IMR-90 (cell line): ENCODE measurements around the gene PRPF4. TPM values are rescaled to one million over a fixed set of nuclear protein-coding genes. Genes with fewer than 3 reads are reported as not detected.

Source experiments
- ATAC-seq: fragments of 200-7000 bp; cut with Tn5 transposase; 2 replicates; pipeline ENCODE4 v1.9.1; 2020; ENCODE audit warnings: low read depth, mild to moderate bottlenecking, moderate library complexity
- BruUV-seq: library from RNA; stranded (reverse); fragments of 400-500 nt; replicated peaks from 2 replicates; lab custom pipeline; 2021; lab: Mats Ljungman, UMichigan
- CTCF ChIA-PET: fragments of 300-600 bp; formaldehyde crosslinking; extraction: SDS; loops from one replicate; lab custom pipeline; 2021; ENCODE audit warnings: antibody characterized with exemption; lab: Yijun Ruan, JAX
- POLR2A ChIA-PET: fragments of 300-600 bp; sonication (Branson Sonifier 250); formaldehyde crosslinking; loops from one replicate; lab custom pipeline; 2022; ENCODE audit warnings: antibody characterized with exemption; ENCODE audit not compliant: unreplicated experiment; lab: Charles Lee
- DNase-seq: peaks from one replicate; pipeline ENCODE4 v3.0.0; 2013
- H2AFZ ChIP-seq: replicated peaks from 2 replicates; pipeline ENCODE3; 2013; ENCODE audit warnings: low read length, mild to moderate bottlenecking; ENCODE audit not compliant: poor library complexity
- H2AK5ac ChIP-seq: 2 replicates; pipeline ENCODE4 v1.6.1; 2013; ENCODE audit warnings: low read depth, low read length, inconsistent platforms
- H2AK9ac ChIP-seq: replicated peaks from 2 replicates; pipeline ENCODE3; 2013; ENCODE audit warnings: mild to moderate bottlenecking, low read depth, low read length, moderate library complexity; ENCODE audit not compliant: poor library complexity
- H2BK120ac ChIP-seq: 2 replicates; pipeline ENCODE4 v1.6.1; 2013; ENCODE audit warnings: low read depth, low read length, inconsistent platforms
- H2BK15ac ChIP-seq: 3 replicates; pipeline ENCODE4 v1.6.1; 2013; ENCODE audit warnings: low read depth, low read length, inconsistent platforms
- H2BK20ac ChIP-seq: 2 replicates; pipeline ENCODE4 v1.6.1; 2013; ENCODE audit warnings: low read depth, mild to moderate bottlenecking, inconsistent platforms, low read length, moderate library complexity
- H2BK5ac ChIP-seq: 2 replicates; pipeline ENCODE4 v1.6.1; 2013; ENCODE audit warnings: mild to moderate bottlenecking, low read depth, low read length, inconsistent platforms; ENCODE audit not compliant: poor library complexity, severe bottlenecking
- H3K14ac ChIP-seq: replicated peaks from 2 replicates; pipeline ENCODE4 v1.6.1; 2013; ENCODE audit warnings: low read depth, low read length, inconsistent platforms
- H3K18ac ChIP-seq: 2 replicates; pipeline ENCODE4 v1.6.1; 2013; ENCODE audit warnings: low read depth, low read length, control low read depth
- H3K23ac ChIP-seq: 2 replicates; pipeline ENCODE4 v1.6.1; 2013; ENCODE audit warnings: low read depth, low read length, inconsistent platforms
- H3K27ac ChIP-seq: 2 replicates; pipeline ENCODE4 v1.5.1; 2013; ENCODE audit warnings: mild to moderate bottlenecking, control low read depth, low read length; ENCODE audit not compliant: insufficient read depth
- H3K27me3 ChIP-seq: 2 replicates; pipeline ENCODE4 v1.6.1; 2013; ENCODE audit warnings: low read length; ENCODE audit not compliant: control insufficient read depth, insufficient read depth
- H3K36me3 ChIP-seq: 2 replicates; pipeline ENCODE4 v1.6.1; 2013; ENCODE audit warnings: low read length, mixed read lengths; ENCODE audit not compliant: control insufficient read depth, insufficient read depth
- H3K4ac ChIP-seq: 2 replicates; pipeline ENCODE4 v1.6.1; 2013; ENCODE audit warnings: low read depth, low read length, inconsistent platforms
- H3K4me1 ChIP-seq: 2 replicates; pipeline ENCODE4 v1.6.1; 2013; ENCODE audit warnings: low read length, mixed read lengths; ENCODE audit not compliant: control insufficient read depth, insufficient read depth
- H3K4me2 ChIP-seq: 2 replicates; pipeline ENCODE4 v1.6.1; 2013; ENCODE audit warnings: low read depth, mild to moderate bottlenecking, control low read depth, low read length, moderate library complexity
- H3K4me3 ChIP-seq: 2 replicates; pipeline ENCODE4 v1.5.1; 2013; ENCODE audit warnings: low read depth, mild to moderate bottlenecking, control low read depth, low read length, moderate library complexity; ENCODE audit not compliant: insufficient read depth
- H3K56ac ChIP-seq: 2 replicates; pipeline ENCODE4 v1.6.1; 2013; ENCODE audit warnings: low read length, inconsistent platforms; ENCODE audit not compliant: insufficient read depth; ENCODE audit errors: extremely low read depth
- H3K79me1 ChIP-seq, 2 experiments: 2 replicates each; pipeline ENCODE4 v1.6.1; 2013; ENCODE audit warnings: low read length in 2 of 2, inconsistent platforms in 1 of 2, low read depth in 1 of 2
- H3K9ac ChIP-seq: 2 replicates; pipeline ENCODE4 v1.6.1; 2013; ENCODE audit warnings: low read depth, low read length, control low read depth
- H3K9me1 ChIP-seq: 2 replicates; pipeline ENCODE4 v1.6.1; 2013; ENCODE audit warnings: low read length, inconsistent platforms; ENCODE audit not compliant: insufficient read depth
- H3K9me3 ChIP-seq: 2 replicates; pipeline ENCODE4 v1.6.1; 2013; ENCODE audit warnings: low read length; ENCODE audit not compliant: control insufficient read depth, insufficient read depth
- H4K20me1 ChIP-seq: 2 replicates; pipeline ENCODE4 v1.6.1; 2013; ENCODE audit warnings: low read length, inconsistent platforms; ENCODE audit not compliant: insufficient read depth
- H4K5ac ChIP-seq: 2 replicates; pipeline ENCODE4 v1.6.1; 2013; ENCODE audit warnings: mild to moderate bottlenecking, low read depth, low read length, control low read depth
- H4K8ac ChIP-seq, 2 experiments: 2 replicates each; pipeline ENCODE4 v1.6.1; 2013; ENCODE audit warnings: low read depth in 2 of 2, low read length in 2 of 2, control low read depth in 1 of 2, inconsistent platforms in 1 of 2
- H4K91ac ChIP-seq: 2 replicates; pipeline ENCODE4 v1.6.1; 2013; ENCODE audit warnings: low read depth, low read length, inconsistent platforms; ENCODE audit not compliant: insufficient read depth
- BHLHE40 ChIP-seq: fragments of 150-350 bp; IDR thresholded peaks from 2 replicates; pipeline ENCODE4 v1.6.1; 2016; ENCODE audit warnings: mild to moderate bottlenecking, low read depth, low read length
- CEBPB ChIP-seq: IDR thresholded peaks from 2 replicates; pipeline ENCODE4 v1.6.1; 2012; ENCODE audit warnings: low read depth, low read length, improper control_type of control experiment
- CHD1 ChIP-seq: IDR thresholded peaks from 2 replicates; pipeline ENCODE4 v1.6.1; 2012; ENCODE audit warnings: low read depth, low read length, improper control_type of control experiment
- FOS ChIP-seq: fragments of 150-350 bp; IDR thresholded peaks from 2 replicates; pipeline ENCODE4 v1.6.1; 2016; ENCODE audit warnings: low read depth, low read length
- MAFK ChIP-seq: IDR thresholded peaks from 2 replicates; pipeline ENCODE4 v1.6.1; 2012; ENCODE audit warnings: low read depth, low read length, improper control_type of control experiment
- MAZ ChIP-seq: IDR thresholded peaks from 2 replicates; pipeline ENCODE4 v1.6.1; 2012; ENCODE audit warnings: low read depth, mild to moderate bottlenecking, low read length, improper control_type of control experiment, moderate library complexity, borderline replicate concordance
- MXI1 ChIP-seq: IDR thresholded peaks from 2 replicates; pipeline ENCODE4 v1.6.1; 2012; ENCODE audit warnings: low read depth, mild to moderate bottlenecking, low read length, moderate library complexity, borderline replicate concordance
- RAD21 ChIP-seq: IDR thresholded peaks from 2 replicates; pipeline ENCODE4 v1.6.1; 2012; ENCODE audit warnings: low read length, improper control_type of control experiment
- RCOR1 ChIP-seq: IDR thresholded peaks from 2 replicates; pipeline ENCODE4 v1.6.1; 2012; ENCODE audit warnings: mild to moderate bottlenecking, low read length, improper control_type of control experiment; ENCODE audit not compliant: insufficient replicate concordance
- WGBS, 2 experiments: methylation state at CpG; one replicate each; pipeline versions ENCODE4 v1.1.5 to v1.1.7; 2013; ENCODE audit warnings: missing lambda C conversion rate in 2 of 2; ENCODE audit not compliant: insufficient read length in 1 of 2; ENCODE audit errors: extremely low coverage in 2 of 2; 5-methylcytosine and 5-hydroxymethylcytosine counted together
- dilution Hi-C: fragments of 300-500 bp; cut with HindIII; formaldehyde crosslinking; loops from one replicate; pipeline ENCODE4 v1.14.3; 2018; ENCODE audit warnings: low sequenced_read_pairs; ENCODE audit not compliant: unreplicated experiment
- in situ Hi-C: fragments of 300-500 bp; cut with MboI; formaldehyde crosslinking; loops from 3 replicates; pipeline ENCODE4 v1.14.3; 2019; ENCODE audit warnings: low sequenced_read_pairs, inconsistent platforms, mixed read lengths
- intact Hi-C: fragments of 100-400 bp; cut with micrococcal nuclease; formaldehyde crosslinking; loops from 2 replicates; pipeline ENCODE4 v1.10.0; 2022
- polyA plus RNA-seq, 3 experiments: library from polyadenylated mRNA; depleted of rRNA; stranded (reverse); fragments of >200 nt; gene quantifications; 2 replicates each; pipeline ENCODE4 v1.2.3, GENCODE V29; 2012; ENCODE audit warnings: low replicate concordance in 1 of 3
- total RNA-seq: library from RNA; depleted of rRNA; stranded (reverse); fragments of >200 nt; gene quantifications from 2 replicates; pipeline ENCODE4 v1.2.3, GENCODE V29; 2012
- TF ChIP-seq, protein P1 (sequence below): fragments of 150-350 bp; IDR thresholded peaks from 2 replicates; pipeline ENCODE4 v1.6.1; 2016; ENCODE audit warnings: low read depth, mild to moderate bottlenecking, low read length, moderate library complexity, borderline replicate concordance
- TF ChIP-seq, protein P2 (sequence below): fragments of 150-350 bp; IDR thresholded peaks from 2 replicates; pipeline ENCODE4 v1.6.1; 2017; ENCODE audit warnings: mild to moderate bottlenecking, antibody characterized with exemption, low read length, low read depth

The PRPF4 gene
- total and polyA plus RNA-seq, 2 of the 4 experiments (the other 2 are of a cell fraction): 21.4 to 38.0 TPM

DNA sequence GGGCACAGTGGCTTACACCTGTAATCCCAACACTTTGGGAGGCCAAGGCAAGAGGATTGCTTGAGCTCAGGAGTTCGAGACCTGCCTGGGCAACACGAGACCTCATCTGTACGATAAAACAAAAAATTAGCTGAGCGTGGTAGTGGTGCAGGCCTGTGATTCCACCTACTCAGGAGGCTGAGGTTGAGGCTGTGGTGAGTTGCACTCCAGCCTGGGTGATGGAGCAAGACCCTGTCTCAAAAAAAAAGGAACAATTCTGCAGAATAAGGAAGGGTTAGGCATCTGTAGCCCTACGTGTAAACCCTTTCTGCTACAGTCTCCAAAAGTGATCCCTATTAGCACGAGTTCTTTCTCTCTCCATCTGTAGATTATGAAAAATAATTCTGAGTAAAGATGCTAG, 20.0 kb upstream of the PRPF4 start:
- CTCF ChIA-PET: no interaction called here
- Histone ChIP-seq H2AFZ (no peak overlapping the region), H2BK120ac (no peak overlapping the region), H3K9me1 (peaks cover 3% of the 10 kb centered on the region; the same call in 1 of the 2 replicates), H3K23ac (no peak overlapping the region), H3K4me3 (no peak overlapping the region), H2AK9ac (no peak overlapping the region), H3K4me2 (no peak overlapping the region), H3K36me3 (peaks cover 19% of the 10 kb centered on the region), H3K27me3 (no peaks in the 10 kb centered on the region), H2BK15ac (no peak overlapping the region), H4K91ac (no peak overlapping the region), H3K18ac (no peak overlapping the region), H3K4me1 (no peaks in the 10 kb centered on the region), H4K8ac (no peak overlapping the region), H3K79me1 (peaks cover 4 to 27% of the 10 kb centered on the region in 2 experiments; a peak in 3 of 4 replicates), H4K5ac (no peak overlapping the region), H2AK5ac (no peak overlapping the region), H3K9ac (no peak overlapping the region), H4K20me1 (peaks cover 8% of the 10 kb centered on the region; the same call in 1 of the 2 replicates), H2BK5ac (no peak overlapping the region), H3K56ac (no peak overlapping the region), H3K9me3 (peaks cover 2% of the 10 kb centered on the region; the same call in 1 of the 2 replicates), H3K27ac (no peak overlapping the region), H3K4ac (no peak overlapping the region), H2BK20ac (no peak overlapping the region), H3K14ac (no peak overlapping the region)
- 100% methylated on average over 1 of the region's 6 CpGs; no CpG with 5 or more reads in 1 of the 2 experiments for WGBS, 2 experiments
- DNase-seq (no peak), ATAC-seq (no peak)
- dilution Hi-C loops: no loop called here
- in situ Hi-C loops: no loop called here
- POLR2A ChIA-PET: no interaction called here
- no TSS peak for BruUV-seq
- TF ChIP-seq CEBPB: no peak
- TF ChIP-seq, protein P1, sequence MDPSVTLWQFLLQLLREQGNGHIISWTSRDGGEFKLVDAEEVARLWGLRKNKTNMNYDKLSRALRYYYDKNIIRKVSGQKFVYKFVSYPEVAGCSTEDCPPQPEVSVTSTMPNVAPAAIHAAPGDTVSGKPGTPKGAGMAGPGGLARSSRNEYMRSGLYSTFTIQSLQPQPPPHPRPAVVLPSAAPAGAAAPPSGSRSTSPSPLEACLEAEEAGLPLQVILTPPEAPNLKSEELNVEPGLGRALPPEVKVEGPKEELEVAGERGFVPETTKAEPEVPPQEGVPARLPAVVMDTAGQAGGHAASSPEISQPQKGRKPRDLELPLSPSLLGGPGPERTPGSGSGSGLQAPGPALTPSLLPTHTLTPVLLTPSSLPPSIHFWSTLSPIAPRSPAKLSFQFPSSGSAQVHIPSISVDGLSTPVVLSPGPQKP: no peak
- no peak for TF ChIP-seq RCOR1
- no peak for TF ChIP-seq RAD21
- TF ChIP-seq CHD1: no peak
- TF ChIP-seq, protein P2, sequence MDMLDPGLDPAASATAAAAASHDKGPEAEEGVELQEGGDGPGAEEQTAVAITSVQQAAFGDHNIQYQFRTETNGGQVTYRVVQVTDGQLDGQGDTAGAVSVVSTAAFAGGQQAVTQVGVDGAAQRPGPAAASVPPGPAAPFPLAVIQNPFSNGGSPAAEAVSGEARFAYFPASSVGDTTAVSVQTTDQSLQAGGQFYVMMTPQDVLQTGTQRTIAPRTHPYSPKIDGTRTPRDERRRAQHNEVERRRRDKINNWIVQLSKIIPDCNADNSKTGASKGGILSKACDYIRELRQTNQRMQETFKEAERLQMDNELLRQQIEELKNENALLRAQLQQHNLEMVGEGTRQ: no peak
- no peak for TF ChIP-seq BHLHE40
- TF ChIP-seq FOS: no peak
- no peak for TF ChIP-seq MXI1
- TF ChIP-seq MAFK: no peak
- TF ChIP-seq MAZ: no peak
- intact Hi-C loops: no loop called here
